SJCRH30 (cell line): Measurements from ENCODE around the gene PDE7B. TPM values are rescaled to one million over a fixed set of nuclear protein-coding genes. Genes with fewer than 3 reads are reported as not detected.

Experiments used
- DNase-seq, 2 experiments: peaks; one replicate each; pipeline ENCODE4 v3.0.0-alpha.2; 2015 to 2020
- H3K27ac ChIP-seq: fragments of 250-450 bp; sonication (Bioruptor Pico); 2 replicates; pipeline ENCODE4 v1.5.1; 2020; ENCODE audit warnings: mild to moderate bottlenecking, moderate library complexity
- H3K27me3 ChIP-seq: fragments of 250-450 bp; sonication (Bioruptor Pico); 2 replicates; pipeline ENCODE4 v1.5.1; 2020; ENCODE audit warnings: mild to moderate bottlenecking, moderate library complexity
- H3K36me3 ChIP-seq: fragments of 250-450 bp; sonication (Bioruptor Pico); 2 replicates; pipeline ENCODE4 v1.5.1; 2020; ENCODE audit warnings: mild to moderate bottlenecking, moderate library complexity
- H3K4me1 ChIP-seq: fragments of 250-450 bp; sonication (Bioruptor Pico); 2 replicates; pipeline ENCODE4 v1.5.1; 2020; ENCODE audit warnings: mild to moderate bottlenecking, moderate library complexity
- H3K4me3 ChIP-seq: fragments of 250-450 bp; sonication (Bioruptor Pico); 2 replicates; pipeline ENCODE4 v1.5.1; 2020; ENCODE audit warnings: mild to moderate bottlenecking, moderate library complexity
- H3K9me3 ChIP-seq: fragments of 250-450 bp; sonication (Bioruptor Pico); replicated peaks from 2 replicates; pipeline ENCODE4 v1.5.1; 2020; ENCODE audit warnings: mild to moderate bottlenecking, moderate library complexity
- total RNA-seq: library from RNA; depleted of rRNA; stranded (reverse); fragments of >200 nt; shearing (Covaris generic); gene quantifications from 2 replicates; pipeline ENCODE4 v1.2.3, GENCODE V29; 2014

PDE7B gene
- total RNA-seq, 1 experiment from 2014 or later: 0.20 TPM

- Histone ChIP-seq H3K27me3 (no peaks in the 10 kb centered on the region), H3K4me3 (no peak overlapping the region), H3K27ac (no peak overlapping the region), H3K9me3 (no peaks in the 10 kb centered on the region), H3K4me1 (peaks cover 14% of the 10 kb centered on the region), H3K36me3 (no peaks in the 10 kb centered on the region)
- DNase-seq: no peak
Measured at GRCh38 chr6:135919026-135919425, 67.5 kb downstream of the PDE7B start.

GRCh38 chr6:135920689-135921088 is 69.2 kb downstream of the PDE7B start:
- no peaks in the 10 kb centered on the region for H3K9me3 ChIP-seq
- no peaks in the 10 kb centered on the region for H3K27me3 ChIP-seq
- H3K4me1 ChIP-seq: peaks cover 14% of the 10 kb centered on the region
- no peak overlapping the region for H3K27ac ChIP-seq
- H3K4me3 ChIP-seq: no peak overlapping the region
- no peaks in the 10 kb centered on the region for H3K36me3 ChIP-seq
- no peak for DNase-seq

DNA sequence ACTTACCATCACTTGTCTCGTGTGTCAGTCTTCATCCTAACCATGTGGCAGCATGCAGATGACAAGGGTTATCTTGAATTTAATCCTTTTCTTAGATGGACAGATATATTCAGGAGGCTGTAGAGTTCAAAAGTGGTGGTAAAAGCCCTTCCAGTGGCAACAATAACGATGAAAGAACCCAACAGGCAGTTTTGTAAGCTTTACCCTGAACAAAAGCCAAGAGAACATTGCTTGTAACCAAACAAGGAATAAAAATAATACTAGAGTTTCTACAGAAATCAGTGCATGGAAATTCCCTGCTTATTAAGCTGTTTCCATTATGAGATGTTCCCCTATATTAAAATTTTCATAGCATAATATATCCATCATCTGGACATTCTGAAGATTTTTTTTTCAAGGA is 69.7 kb downstream of the PDE7B start:
- Histone ChIP-seq H3K36me3 (no peaks in the 10 kb centered on the region), H3K27ac (peak overlapping the region; percentile 67), H3K27me3 (no peaks in the 10 kb centered on the region), H3K9me3 (no peaks in the 10 kb centered on the region), H3K4me1 (peaks cover 14% of the 10 kb centered on the region), H3K4me3 (no peak overlapping the region)
- no peak for DNase-seq

DNA sequence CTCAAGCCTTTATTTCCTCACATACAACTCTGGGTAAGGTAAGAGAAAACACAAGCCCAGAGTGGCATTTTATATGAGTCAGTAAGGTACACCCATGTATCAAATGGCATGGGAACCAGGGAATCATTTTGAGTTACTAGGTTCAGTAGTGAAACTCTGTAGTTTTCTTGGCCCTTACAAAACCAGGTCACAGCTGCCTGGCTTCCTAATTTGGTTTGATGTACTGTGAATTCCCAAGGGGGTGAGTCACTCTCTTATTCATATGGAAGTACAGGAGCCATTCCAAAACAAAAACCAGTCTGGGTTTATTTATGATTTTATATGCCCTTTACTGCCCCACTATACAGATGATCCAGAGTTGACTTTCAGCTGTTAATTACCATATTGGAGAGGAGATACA is 70.7 kb downstream of the PDE7B start:
- Histone ChIP-seq H3K27ac (peak overlapping the region; percentile 67), H3K27me3 (no peaks in the 10 kb centered on the region), H3K4me3 (no peak overlapping the region), H3K36me3 (no peaks in the 10 kb centered on the region), H3K9me3 (no peaks in the 10 kb centered on the region), H3K4me1 (peaks cover 14% of the 10 kb centered on the region)
- DNase-seq: peak; percentile 77 to 90

DNA sequence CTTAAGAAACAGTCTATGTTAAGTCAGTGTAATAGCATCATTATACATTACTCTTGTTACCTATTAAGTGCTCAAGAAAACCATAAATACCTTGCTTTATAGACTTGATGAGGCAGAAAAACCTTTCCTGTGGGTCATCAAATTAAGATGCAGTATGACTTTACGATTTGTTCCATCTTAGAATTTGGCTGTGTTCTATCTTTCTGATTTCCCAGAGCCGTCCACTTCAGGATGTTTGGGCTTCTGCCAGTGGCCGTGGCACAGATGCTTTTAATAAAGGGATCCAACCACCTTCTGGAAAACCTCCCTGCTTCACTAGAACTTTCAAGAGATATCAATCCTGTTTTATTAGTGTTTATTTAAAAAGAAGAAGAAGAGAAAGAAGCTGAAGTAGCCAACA is 71.2 kb downstream of the PDE7B start:
- Histone ChIP-seq H3K4me3 (no peak overlapping the region), H3K27ac (peak overlapping the region; percentile 67), H3K27me3 (no peaks in the 10 kb centered on the region), H3K9me3 (no peaks in the 10 kb centered on the region), H3K36me3 (no peaks in the 10 kb centered on the region), H3K4me1 (peaks cover 17% of the 10 kb centered on the region)
- DNase-seq: peak in 1 of 2 experiments; percentile 22

GRCh38 chr6:135932651-135933050 is 81.2 kb downstream of the PDE7B start:
- Histone ChIP-seq H3K9me3 (no peaks in the 10 kb centered on the region), H3K4me3 (no peak overlapping the region), H3K36me3 (no peaks in the 10 kb centered on the region), H3K27me3 (no peaks in the 10 kb centered on the region), H3K27ac (no peak overlapping the region), H3K4me1 (peaks cover 4% of the 10 kb centered on the region)
- DNase-seq: no peak

DNA sequence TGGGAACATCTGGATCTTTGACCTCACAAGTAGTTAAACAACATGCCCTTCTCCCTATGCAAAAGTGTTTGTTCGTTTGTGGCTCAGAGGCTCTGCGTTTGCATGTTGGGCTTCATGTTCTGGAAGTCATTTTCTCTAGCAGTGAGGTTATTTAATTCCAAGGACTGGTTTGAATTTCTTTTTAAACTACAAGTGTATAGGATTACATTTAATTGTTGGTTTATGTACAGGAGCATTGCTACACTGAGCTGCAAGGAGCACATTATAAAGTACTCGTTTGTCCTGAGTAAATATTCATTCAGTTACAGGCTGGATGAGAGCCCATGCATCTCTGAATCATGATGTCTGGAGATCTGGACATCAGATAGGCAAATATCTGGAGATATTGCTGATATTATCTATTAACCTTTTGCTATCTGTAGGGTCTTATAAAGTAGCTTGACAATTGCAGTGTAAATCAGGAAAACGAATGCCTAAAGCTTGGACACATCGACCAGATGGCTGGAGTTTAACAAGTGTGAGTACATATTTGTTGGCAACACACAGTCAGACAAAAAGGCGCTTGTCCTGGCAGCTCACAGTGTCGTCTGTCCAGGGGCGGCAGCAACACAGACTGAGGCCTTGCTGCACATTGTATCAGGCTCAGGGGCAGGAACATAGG is 84.6 kb downstream of the PDE7B start:
- H3K36me3 ChIP-seq: no peaks in the 10 kb centered on the region
- DNase-seq: no peak
- no peaks in the 10 kb centered on the region for H3K27me3 ChIP-seq
- H3K4me1 ChIP-seq: no peaks in the 10 kb centered on the region
- H3K9me3 ChIP-seq: no peaks in the 10 kb centered on the region
- no peak overlapping the region for H3K4me3 ChIP-seq
- no peak overlapping the region for H3K27ac ChIP-seq

DNA sequence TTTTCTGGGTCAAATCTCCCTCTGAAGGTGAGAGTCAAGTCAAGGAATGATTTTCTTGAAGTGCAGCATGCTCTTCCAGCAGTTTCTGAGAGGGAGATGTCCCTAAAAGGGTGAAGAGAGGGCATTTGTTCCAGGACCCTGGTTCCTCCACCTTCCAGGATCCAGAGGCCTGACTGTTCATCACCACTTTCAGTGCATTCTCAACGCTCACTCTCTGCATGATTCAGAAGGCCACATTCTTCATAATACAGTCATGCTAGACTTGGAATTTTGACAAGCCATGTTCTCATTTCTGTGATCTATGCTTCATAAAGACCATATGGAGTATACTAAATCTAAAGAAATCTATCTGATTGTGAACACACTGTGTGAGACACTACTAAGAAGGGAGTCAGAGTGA is 85.1 kb downstream of the PDE7B start:
- H3K9me3 ChIP-seq: no peaks in the 10 kb centered on the region
- H3K36me3 ChIP-seq: no peaks in the 10 kb centered on the region
- H3K4me3 ChIP-seq: no peak overlapping the region
- DNase-seq: no peak
- H3K27me3 ChIP-seq: no peaks in the 10 kb centered on the region
- H3K4me1 ChIP-seq: no peaks in the 10 kb centered on the region
- no peak overlapping the region for H3K27ac ChIP-seq

DNA sequence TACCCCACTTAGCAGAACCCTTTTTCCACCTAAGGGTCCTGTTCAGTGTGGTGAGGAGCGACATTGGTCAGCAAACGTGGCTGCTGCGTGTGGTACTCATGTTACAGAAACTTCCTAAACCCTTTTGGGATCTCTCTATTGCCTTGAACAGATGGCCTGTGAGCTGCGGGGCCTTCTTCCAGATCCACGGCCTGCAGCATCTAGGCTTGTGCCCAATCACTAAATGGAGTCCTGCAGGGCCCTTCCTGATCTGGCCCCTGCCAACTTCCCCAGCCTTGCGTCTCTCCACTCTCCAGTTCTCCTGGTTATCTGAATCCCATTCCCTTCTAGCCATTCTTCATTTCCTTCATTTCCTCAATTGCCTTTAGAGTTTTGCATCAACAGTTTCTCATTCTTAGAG is 85.6 kb downstream of the PDE7B start:
- H3K9me3 ChIP-seq: no peaks in the 10 kb centered on the region
- H3K4me3 ChIP-seq: no peak overlapping the region
- H3K36me3 ChIP-seq: no peaks in the 10 kb centered on the region
- H3K27ac ChIP-seq: no peak overlapping the region
- DNase-seq: no peak
- no peaks in the 10 kb centered on the region for H3K4me1 ChIP-seq
- H3K27me3 ChIP-seq: no peaks in the 10 kb centered on the region

DNA sequence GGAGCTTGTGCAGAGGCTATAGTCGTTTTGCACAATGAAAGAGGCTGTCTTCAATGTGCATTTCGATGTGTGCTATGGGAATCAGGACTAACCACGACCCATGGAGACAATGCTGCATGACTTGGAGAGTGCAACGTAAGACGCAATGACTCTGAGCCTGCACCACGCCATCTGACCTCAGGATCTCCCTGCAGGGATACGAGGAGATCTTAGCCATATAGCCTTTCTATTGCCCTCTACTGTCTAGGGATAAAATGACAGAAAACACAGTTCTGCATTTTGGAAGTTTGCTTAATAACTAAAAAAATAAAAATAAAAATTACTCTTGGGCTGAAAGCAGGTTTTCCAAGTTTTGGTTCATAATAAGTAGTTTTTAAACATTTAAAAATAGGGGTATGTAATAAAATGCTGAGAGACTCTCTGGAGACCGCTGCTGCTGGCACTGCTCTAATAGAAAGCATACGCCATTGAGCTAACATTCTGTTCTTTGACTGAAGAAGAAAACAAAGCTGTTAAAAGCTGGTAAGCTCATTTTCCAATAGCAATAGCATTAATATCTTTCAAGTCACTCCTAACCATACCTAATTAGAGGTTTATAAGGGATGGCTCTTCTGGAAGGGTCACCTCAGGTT is 87.2 kb downstream of the PDE7B start:
- H3K9me3 ChIP-seq: no peaks in the 10 kb centered on the region
- no peaks in the 10 kb centered on the region for H3K27me3 ChIP-seq
- no peaks in the 10 kb centered on the region for H3K36me3 ChIP-seq
- H3K4me1 ChIP-seq: no peaks in the 10 kb centered on the region
- no peak overlapping the region for H3K27ac ChIP-seq
- H3K4me3 ChIP-seq: peak overlapping the region; percentile 4; the same call in 1 of the 2 replicates
- peak; percentile 19 to 55 for DNase-seq

GRCh38 chr6:135939208-135939591 is 87.7 kb downstream of the PDE7B start:
- no peak overlapping the region for H3K27ac ChIP-seq

DNA sequence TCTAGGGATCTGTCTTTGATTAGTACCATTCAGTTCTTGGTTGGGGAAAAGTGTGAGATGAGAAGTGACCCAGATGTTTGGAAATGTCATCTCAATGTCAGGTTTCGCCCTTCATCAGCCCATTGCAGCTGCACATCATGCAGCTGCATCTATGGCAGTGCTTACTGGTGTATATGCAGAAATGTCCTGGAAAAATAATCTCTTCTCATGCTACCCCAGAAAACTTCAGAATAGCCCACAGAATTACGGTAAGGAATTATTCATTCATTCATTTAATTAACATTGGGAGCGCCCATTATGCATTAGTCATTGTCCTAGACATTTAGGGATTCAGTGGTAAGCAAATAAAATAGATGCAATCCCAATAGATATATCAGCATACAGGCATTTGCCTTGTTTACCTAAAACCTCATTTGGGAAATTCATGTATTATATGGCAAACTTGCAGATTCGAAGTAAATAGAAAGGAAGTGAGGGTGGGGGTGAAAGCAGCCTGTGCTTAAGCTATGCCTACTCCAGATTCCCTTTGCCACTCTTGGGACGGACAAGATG is 89.2 kb downstream of the PDE7B start:
- Histone ChIP-seq H3K27ac (no peak overlapping the region), H3K4me3 (no peak overlapping the region), H3K9me3 (no peaks in the 10 kb centered on the region), H3K4me1 (no peaks in the 10 kb centered on the region), H3K36me3 (no peaks in the 10 kb centered on the region), H3K27me3 (no peaks in the 10 kb centered on the region)
- no peak for DNase-seq

More at GRCh38 chr6:135939208-135939591, 87.7 kb downstream of the PDE7B start:
- DNase-seq: no peak
- Histone ChIP-seq H3K9me3 (no peaks in the 10 kb centered on the region), H3K27me3 (no peaks in the 10 kb centered on the region), H3K4me3 (peak overlapping the region; percentile 4; the same call in 1 of the 2 replicates), H3K4me1 (no peaks in the 10 kb centered on the region), H3K36me3 (no peaks in the 10 kb centered on the region)

- H3K27ac ChIP-seq: no peak overlapping the region
- no peaks in the 10 kb centered on the region for H3K4me1 ChIP-seq
- H3K4me3 ChIP-seq: no peak overlapping the region
- no peaks in the 10 kb centered on the region for H3K9me3 ChIP-seq
- H3K36me3 ChIP-seq: no peaks in the 10 kb centered on the region
- DNase-seq: no peak
- H3K27me3 ChIP-seq: no peaks in the 10 kb centered on the region
Measured at GRCh38 chr6:135941275-135942025, 89.9 kb downstream of the PDE7B start.

- Histone ChIP-seq H3K27me3 (no peaks in the 10 kb centered on the region), H3K9me3 (no peaks in the 10 kb centered on the region), H3K36me3 (no peaks in the 10 kb centered on the region), H3K4me1 (no peaks in the 10 kb centered on the region), H3K4me3 (no peak overlapping the region), H3K27ac (no peak overlapping the region)
- no peak for DNase-seq
Measured at GRCh38 chr6:135944120-135944519, 92.6 kb downstream of the PDE7B start.

- H3K4me1 ChIP-seq: no peaks in the 10 kb centered on the region
- no peak overlapping the region for H3K4me3 ChIP-seq
- no peaks in the 10 kb centered on the region for H3K36me3 ChIP-seq
- no peaks in the 10 kb centered on the region for H3K9me3 ChIP-seq
- DNase-seq: no peak
- H3K27ac ChIP-seq: no peak overlapping the region
- no peaks in the 10 kb centered on the region for H3K27me3 ChIP-seq
Measured at GRCh38 chr6:135946674-135947073, 95.2 kb downstream of the PDE7B start.
